Activated CD8-positive, alpha-beta memory T cell treated with anti-CD3 and anti-CD28 coated beads for 24 hours (primary cell): Measurements from ENCODE around the gene CDCP2.

Experiments
- DNase-seq: peaks from one replicate; pipeline ENCODE4 v3.0.0-alpha.2; 2020

Gene CDCP2

GRCh38 chr1:54084794-54085193, 68.0 kb downstream of the CDCP2 start:
- DNase-seq, result no peak
